Upper lobe of left lung (tissue), 4 donors: ENCODE data around the gene IRF4.

ENCODE experiments used
- POLR2A ChIP-seq, 4 donors: fragments of 450-650 bp; IDR thresholded peaks; one replicate each; pipeline ENCODE4 v1.5.1; 2016 to 2017; ENCODE audit warnings: antibody characterized with exemption in 4 of 4, mild to moderate bottlenecking in 2 of 4
- POLR2AphosphoS5 ChIP-seq, 2 donors: sonication (generic); formaldehyde crosslinking; IDR thresholded peaks; one replicate each; pipeline ENCODE4 v1.5.1; 2017; ENCODE audit warnings: antibody characterized with exemption in 2 of 2
- TF ChIP-seq, protein P1 (sequence below), 6 experiments: fragments of 450-650 bp in 4 of 6; fragments of 200-600 bp in 2 of 6; sonication (generic) in 2 of 6; IDR thresholded peaks; one replicate each; pipeline ENCODE4 v1.5.1; 2016 to 2019; ENCODE audit warnings: antibody characterized with exemption in 6 of 6

DNA sequence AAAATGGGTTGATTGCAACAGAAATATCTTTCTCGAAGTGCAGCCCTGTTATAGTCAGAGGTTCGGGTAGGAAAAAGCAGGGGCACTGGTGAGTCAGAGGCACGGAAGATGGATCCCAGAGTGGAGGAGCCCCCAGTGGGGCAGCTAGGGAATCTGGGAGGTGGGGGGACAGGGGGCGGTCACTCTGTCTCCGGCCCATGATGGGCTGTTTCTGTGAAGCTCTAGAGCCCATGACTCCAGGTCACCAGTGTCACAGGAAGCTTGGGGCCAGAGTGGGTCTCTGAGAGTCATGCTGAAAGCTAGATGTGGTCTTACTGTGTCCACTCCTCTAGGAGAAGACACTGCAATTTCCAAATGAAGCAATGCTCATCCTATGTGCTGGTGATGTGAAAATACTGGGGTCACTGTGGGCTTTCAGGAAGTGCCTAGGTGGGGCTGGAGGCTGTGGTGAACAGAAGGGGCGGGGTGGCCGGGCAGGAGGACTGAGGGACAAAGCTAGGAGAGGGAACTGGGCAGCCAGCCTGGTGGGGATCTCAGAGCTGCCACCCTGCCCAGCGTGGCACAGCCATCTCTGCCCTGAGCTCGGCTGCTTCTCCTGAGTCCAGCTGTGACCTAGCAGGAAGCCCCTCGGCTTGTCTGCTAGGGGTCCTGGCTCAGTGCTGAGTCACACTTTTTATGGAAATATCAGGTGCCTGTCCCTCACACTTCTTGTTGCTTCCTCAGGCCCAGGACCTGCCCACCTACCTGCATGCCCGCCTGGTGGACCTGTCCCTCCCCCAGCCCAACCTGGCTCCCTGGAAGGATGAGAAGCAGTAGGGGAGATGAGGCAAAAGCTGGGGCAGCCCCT, 54.2 kb downstream of the IRF4 start:
- TF ChIP-seq POLR2A (IDR thresholded peaks at IDR 0.05) = no peak
- TF ChIP-seq POLR2AphosphoS5 (IDR thresholded peaks at IDR 0.05) = no peak
- TF ChIP-seq, protein P1, sequence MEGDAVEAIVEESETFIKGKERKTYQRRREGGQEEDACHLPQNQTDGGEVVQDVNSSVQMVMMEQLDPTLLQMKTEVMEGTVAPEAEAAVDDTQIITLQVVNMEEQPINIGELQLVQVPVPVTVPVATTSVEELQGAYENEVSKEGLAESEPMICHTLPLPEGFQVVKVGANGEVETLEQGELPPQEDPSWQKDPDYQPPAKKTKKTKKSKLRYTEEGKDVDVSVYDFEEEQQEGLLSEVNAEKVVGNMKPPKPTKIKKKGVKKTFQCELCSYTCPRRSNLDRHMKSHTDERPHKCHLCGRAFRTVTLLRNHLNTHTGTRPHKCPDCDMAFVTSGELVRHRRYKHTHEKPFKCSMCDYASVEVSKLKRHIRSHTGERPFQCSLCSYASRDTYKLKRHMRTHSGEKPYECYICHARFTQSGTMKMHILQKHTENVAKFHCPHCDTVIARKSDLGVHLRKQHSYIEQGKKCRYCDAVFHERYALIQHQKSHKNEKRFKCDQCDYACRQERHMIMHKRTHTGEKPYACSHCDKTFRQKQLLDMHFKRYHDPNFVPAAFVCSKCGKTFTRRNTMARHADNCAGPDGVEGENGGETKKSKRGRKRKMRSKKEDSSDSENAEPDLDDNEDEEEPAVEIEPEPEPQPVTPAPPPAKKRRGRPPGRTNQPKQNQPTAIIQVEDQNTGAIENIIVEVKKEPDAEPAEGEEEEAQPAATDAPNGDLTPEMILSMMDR (IDR thresholded peaks at IDR 0.05) = no peak
